ENCODE results near the gene NPHP4. TPM values are rescaled to one million over a fixed set of nuclear protein-coding genes. Genes with fewer than 3 reads are reported as not detected.

NPHP4 gene
- total and polyA plus RNA-seq, 9 of the 15 experiments (the other 6 are each of a cell fraction or from before 2014, with no cell fraction given), result 0.52 to 26.2 (median 6.7) TPM

DNA sequence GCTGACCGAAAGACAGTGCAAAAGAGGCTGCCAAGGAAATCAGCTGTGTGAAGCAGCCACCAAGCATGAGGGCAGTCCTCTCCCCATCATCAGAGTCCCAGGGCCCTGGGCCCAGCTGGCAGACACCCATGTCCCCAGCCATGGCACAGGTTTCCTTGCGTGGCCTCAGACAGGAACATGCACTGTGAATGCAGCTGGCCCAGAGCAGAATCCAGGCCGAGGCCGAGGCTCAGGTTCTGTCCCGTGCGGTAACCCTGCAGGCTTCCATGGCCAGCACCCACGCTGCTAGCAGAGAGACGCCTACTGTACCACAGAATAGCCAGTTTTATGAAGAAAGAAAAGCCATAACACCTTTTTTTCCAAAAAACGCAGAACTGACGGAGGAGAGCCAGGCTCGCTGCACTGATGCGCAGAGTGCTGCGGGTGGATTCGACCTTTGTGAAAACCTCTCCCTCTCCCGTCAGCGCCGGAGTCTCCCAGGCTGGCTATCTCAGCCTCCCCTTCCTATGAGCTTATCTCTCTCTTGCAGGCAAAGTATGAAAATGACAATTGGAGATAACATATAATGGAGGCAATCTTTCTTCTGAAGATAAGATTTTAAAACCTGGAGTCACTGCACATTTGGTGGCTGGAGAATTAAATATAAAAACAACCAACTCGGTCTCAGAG, 106.6 kb downstream of the NPHP4 start (continued):
- TF ChIP-seq GMEB1 (CRISPR knock-in tag; IDR thresholded peaks at IDR 0.05) (0 out of 2 replicates have a peak, but pooled peaks have one; percentile 38), ADNP (tag; IDR thresholded peaks at IDR 0.05) (0 out of 2 replicates have a peak, but pooled peaks have one; percentile 48), ZNF224 (CRISPR knock-in tag; IDR thresholded peaks at IDR 0.05) (no peak), ZNF589 (CRISPR knock-in tag; IDR thresholded peaks at IDR 0.05; ENCODE audit: low read depth) (peak; percentile 98), ZNF449 (CRISPR knock-in tag; IDR thresholded peaks at IDR 0.05) (peak; percentile 88; the same call in 1 of the 2 replicates), ATF7 (IDR thresholded peaks at IDR 0.05) (peak; percentile 83), ZFP30 (CRISPR knock-in tag; IDR thresholded peaks at IDR 0.05; ENCODE audit: borderline replicate concordance) (no peak), ZNF354B (CRISPR knock-in tag; IDR thresholded peaks at IDR 0.05) (peak; percentile 55; the same call in 1 of the 2 replicates), NRF1 (conservative IDR thresholded peaks at IDR 0.05 in 1 of 2, IDR thresholded peaks at IDR 0.05 in 1 of 2) (peak; percentile 83 to 85), KDM5B (IDR thresholded peaks at IDR 0.05; ENCODE audit: insufficient replicate concordance, low read depth, low read length) (no peak), BCOR (IDR thresholded peaks at IDR 0.05) (peak; percentile 99), CCAR2 (IDR thresholded peaks at IDR 0.05; ENCODE audit: low read depth, low read length) (0 out of 2 replicates have a peak, but pooled peaks have one; percentile 43), ETV1 (tag; conservative IDR thresholded peaks at IDR 0.05; ENCODE audit: low read depth) (peak; percentile 80), CREBBP (IDR thresholded peaks at IDR 0.05; ENCODE audit: low read depth, low read length) (no peak)
- TF ChIP-seq, protein P1, sequence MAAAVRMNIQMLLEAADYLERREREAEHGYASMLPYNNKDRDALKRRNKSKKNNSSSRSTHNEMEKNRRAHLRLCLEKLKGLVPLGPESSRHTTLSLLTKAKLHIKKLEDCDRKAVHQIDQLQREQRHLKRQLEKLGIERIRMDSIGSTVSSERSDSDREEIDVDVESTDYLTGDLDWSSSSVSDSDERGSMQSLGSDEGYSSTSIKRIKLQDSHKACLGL (CRISPR knock-in tag; IDR thresholded peaks at IDR 0.05; ENCODE audit: borderline replicate concordance, poor library complexity, severe bottlenecking), result no peak
- TF ChIP-seq, protein P2, sequence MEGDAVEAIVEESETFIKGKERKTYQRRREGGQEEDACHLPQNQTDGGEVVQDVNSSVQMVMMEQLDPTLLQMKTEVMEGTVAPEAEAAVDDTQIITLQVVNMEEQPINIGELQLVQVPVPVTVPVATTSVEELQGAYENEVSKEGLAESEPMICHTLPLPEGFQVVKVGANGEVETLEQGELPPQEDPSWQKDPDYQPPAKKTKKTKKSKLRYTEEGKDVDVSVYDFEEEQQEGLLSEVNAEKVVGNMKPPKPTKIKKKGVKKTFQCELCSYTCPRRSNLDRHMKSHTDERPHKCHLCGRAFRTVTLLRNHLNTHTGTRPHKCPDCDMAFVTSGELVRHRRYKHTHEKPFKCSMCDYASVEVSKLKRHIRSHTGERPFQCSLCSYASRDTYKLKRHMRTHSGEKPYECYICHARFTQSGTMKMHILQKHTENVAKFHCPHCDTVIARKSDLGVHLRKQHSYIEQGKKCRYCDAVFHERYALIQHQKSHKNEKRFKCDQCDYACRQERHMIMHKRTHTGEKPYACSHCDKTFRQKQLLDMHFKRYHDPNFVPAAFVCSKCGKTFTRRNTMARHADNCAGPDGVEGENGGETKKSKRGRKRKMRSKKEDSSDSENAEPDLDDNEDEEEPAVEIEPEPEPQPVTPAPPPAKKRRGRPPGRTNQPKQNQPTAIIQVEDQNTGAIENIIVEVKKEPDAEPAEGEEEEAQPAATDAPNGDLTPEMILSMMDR (IDR thresholded peaks at IDR 0.05 in 2 of 3, conservative IDR thresholded peaks at IDR 0.05 in 1 of 3; ENCODE audit: insufficient read depth in 2 of 3, low read depth in 1 of 3, low read length in 3 of 3), result no peak
- TF ChIP-seq, protein P3, sequence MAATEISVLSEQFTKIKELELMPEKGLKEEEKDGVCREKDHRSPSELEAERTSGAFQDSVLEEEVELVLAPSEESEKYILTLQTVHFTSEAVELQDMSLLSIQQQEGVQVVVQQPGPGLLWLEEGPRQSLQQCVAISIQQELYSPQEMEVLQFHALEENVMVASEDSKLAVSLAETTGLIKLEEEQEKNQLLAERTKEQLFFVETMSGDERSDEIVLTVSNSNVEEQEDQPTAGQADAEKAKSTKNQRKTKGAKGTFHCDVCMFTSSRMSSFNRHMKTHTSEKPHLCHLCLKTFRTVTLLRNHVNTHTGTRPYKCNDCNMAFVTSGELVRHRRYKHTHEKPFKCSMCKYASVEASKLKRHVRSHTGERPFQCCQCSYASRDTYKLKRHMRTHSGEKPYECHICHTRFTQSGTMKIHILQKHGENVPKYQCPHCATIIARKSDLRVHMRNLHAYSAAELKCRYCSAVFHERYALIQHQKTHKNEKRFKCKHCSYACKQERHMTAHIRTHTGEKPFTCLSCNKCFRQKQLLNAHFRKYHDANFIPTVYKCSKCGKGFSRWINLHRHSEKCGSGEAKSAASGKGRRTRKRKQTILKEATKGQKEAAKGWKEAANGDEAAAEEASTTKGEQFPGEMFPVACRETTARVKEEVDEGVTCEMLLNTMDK (IDR thresholded peaks at IDR 0.05; ENCODE audit: borderline replicate concordance, insufficient read depth, low read depth, low read length, poor library complexity, severe bottlenecking), result no peak
